Measurements from ENCODE around the gene SNAPC2.

SNAPC2 gene

DNA sequence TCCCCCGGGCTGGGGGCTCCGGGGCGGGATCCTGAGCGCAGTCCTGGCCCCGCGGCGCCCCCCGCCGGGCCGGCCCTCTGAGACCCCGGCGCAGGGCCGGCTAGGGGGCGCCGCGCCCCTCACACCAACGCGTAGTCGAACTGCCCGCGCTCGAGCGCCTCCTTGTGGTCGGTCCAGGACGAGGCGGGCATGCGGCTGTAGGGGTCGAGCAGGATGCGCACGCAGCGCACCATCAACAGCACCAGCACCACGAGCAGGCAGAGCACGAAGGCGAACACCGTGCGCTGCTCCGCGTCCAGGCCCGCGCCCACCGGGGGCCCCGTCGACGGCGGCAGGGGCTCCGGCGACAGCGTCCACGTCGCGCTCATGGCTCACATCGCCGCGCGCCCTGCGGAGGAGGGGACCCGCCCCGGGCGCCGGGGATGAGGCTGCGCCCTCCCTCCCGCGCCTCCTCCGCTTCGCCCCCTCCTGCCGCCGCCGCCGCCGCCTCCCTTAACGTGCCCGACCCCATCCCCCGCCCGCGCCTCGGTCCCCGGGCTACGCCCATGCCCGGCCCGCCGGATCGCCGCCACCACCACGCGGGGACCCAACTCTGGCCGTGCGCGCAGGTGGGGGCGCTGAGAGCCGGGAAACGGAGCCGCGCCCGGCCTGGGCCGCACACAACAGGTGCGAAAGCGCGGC lies 5.2 kb downstream of the SNAPC2 start:
- TF ChIP-seq TAF1 (IDR thresholded peaks at IDR 0.05; ENCODE audit: borderline replicate concordance, insufficient read depth, low read length) (peak; percentile 39; the same call in 1 of the 2 replicates), POLR2AphosphoS5 (IDR thresholded peaks at IDR 0.05; ENCODE audit: low read depth, low read length) (peak; percentile 56), FOXP2 (optimal IDR thresholded peaks at IDR 0.05; ENCODE audit: borderline replicate concordance, extremely low read depth, extremely low read length, insufficient read depth) (no peak), SIN3A (IDR thresholded peaks at IDR 0.05; ENCODE audit: borderline replicate concordance, insufficient read depth, low read length) (0 out of 2 replicates have a peak, but pooled peaks have one; percentile 42)
- TF ChIP-seq, protein P1, sequence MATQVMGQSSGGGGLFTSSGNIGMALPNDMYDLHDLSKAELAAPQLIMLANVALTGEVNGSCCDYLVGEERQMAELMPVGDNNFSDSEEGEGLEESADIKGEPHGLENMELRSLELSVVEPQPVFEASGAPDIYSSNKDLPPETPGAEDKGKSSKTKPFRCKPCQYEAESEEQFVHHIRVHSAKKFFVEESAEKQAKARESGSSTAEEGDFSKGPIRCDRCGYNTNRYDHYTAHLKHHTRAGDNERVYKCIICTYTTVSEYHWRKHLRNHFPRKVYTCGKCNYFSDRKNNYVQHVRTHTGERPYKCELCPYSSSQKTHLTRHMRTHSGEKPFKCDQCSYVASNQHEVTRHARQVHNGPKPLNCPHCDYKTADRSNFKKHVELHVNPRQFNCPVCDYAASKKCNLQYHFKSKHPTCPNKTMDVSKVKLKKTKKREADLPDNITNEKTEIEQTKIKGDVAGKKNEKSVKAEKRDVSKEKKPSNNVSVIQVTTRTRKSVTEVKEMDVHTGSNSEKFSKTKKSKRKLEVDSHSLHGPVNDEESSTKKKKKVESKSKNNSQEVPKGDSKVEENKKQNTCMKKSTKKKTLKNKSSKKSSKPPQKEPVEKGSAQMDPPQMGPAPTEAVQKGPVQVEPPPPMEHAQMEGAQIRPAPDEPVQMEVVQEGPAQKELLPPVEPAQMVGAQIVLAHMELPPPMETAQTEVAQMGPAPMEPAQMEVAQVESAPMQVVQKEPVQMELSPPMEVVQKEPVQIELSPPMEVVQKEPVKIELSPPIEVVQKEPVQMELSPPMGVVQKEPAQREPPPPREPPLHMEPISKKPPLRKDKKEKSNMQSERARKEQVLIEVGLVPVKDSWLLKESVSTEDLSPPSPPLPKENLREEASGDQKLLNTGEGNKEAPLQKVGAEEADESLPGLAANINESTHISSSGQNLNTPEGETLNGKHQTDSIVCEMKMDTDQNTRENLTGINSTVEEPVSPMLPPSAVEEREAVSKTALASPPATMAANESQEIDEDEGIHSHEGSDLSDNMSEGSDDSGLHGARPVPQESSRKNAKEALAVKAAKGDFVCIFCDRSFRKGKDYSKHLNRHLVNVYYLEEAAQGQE (IDR thresholded peaks at IDR 0.05; ENCODE audit: insufficient read depth in 1 of 2, low read depth in 2 of 2, low read length in 2 of 2) = no peak

DNA sequence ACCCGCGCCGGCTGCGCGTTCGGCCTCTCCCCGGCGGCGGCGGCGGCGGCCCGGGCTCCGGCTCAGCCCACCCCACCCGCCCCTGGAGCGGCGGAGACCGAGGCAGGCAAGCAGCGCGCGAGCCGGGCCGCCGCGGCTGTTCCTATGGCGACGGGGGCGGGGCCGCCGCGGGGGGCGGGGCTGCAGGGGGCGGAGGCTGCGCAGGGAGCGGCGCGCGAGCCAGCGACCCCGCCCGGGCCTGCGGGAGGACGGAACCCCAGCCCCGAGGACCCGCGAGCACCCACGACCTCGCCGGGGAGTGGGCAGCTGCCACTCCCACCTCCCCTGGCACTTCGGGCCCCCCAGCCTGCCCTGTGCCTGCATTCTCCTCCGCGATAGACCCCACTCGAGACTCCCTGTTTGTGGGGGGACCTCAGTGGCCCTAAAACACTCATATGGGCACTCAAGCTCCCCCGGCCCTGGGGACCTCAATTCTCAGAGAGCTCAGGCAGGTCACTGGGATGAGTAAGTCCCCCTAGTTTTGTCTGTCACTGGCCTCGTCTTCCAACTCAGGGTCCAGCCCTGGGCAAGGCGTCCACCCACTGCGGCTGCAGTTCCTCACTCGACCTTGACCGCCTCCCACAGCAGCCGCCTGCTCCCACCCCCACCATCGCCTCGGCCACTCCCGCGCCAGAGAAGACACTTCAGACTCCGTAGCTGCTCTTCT lies 6.0 kb downstream of the SNAPC2 start, which contains the start of gene CTXN1:
Gene CTXN1 (minus strand): TSS at position 115 of the 706 bp plus-strand sequence. CDS start 597 bp downstream, outside the sequence.
- peak; percentile 61 for TF ChIP-seq POLR2AphosphoS5 (IDR thresholded peaks at IDR 0.05; ENCODE audit: low read depth, low read length)
- no peak; the same call in 1 of the 2 replicates for TF ChIP-seq TAF1 (IDR thresholded peaks at IDR 0.05; ENCODE audit: borderline replicate concordance, insufficient read depth, low read length)

DNA sequence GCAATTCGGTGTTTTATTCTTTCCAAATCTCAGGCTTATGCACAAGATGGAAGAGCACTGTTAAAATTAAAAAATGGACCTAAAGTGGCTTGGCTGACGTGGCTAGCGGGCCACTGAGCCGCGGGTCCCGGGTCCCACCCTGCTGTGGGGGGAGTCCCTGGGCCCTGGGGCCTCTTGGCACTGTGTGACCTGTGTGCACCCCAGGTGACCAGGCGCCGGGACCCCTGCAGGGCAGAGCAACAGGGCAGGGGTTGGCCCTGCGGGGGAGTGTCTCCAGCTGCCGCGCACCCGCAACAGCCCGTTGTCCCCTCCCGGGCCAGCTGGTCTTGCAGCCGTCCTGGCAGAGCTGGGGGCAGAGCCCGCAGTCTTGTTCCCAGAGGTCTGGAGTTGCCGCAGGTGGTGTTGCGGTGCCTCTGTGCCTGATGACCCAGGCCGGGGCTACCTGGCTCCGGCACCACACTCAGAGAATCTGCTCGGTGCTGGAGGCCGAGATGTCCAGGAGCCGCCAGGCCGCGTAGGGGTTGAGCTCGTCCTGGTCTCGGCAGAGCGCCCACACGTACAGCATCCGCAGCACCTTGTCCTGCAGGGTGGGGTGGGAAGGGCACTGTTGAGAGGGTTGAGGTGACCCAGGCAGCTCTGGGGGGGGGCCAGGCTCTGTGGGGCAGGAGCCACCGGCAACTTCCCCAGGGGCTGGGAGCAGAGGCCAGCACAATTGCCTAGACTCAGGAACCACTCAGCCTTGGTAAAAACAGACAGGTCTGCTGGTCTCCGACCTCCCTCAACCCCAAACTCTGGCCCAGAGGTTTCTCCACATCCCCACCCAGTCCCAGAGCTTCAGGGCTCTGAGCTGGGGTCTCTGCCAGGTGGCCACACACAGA lies 6.8 kb downstream of the SNAPC2 start:
- TF ChIP-seq POLR2AphosphoS5 (IDR thresholded peaks at IDR 0.05; ENCODE audit: low read depth, low read length) (peak; percentile 48; the same call in 1 of the 2 replicates), TAF1 (IDR thresholded peaks at IDR 0.05; ENCODE audit: borderline replicate concordance, insufficient read depth, low read length) (no peak; the same call in 1 of the 2 replicates)

DNA sequence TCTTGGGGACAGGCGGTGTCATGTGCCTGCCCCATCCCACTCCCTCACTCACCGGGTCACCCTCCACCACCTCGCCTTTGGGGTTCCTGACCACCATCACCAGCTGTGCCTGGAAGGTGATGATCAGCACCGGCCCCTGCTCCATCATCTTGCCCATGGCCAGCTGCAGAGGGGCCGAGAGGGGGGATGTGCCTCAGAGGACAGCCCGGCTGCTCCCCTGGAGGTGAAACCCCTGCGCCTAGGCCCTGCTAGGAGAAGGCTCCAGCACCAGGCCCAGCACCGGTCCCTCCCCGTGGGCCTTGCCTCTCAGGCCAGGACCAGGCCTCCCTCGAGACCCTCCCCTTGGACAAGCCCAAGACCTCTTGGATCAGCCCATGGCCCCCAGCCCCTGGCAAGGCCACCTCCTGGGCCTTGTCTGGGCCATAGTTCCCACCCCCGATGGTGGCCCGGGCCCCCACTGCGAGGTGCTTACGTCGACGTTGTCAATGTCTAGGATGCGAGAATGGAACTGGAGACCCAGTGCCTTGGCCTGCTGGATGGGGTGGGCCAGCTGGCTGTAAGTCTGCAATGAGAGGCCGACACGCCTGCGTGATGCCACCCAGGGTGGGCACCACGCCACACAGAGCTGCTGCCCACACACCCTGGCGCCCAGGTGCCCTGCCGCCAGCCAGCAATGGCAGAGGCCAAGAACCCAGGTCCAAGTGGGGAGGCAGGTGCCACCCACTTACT lies 7.6 kb downstream of the SNAPC2 start:
- TF ChIP-seq FOXP2 (optimal IDR thresholded peaks at IDR 0.05; ENCODE audit: borderline replicate concordance, extremely low read depth, extremely low read length, insufficient read depth) (no peak), TAF1 (IDR thresholded peaks at IDR 0.05; ENCODE audit: borderline replicate concordance, insufficient read depth, low read length) (0 out of 2 replicates have a peak, but pooled peaks have one; percentile 6)

DNA sequence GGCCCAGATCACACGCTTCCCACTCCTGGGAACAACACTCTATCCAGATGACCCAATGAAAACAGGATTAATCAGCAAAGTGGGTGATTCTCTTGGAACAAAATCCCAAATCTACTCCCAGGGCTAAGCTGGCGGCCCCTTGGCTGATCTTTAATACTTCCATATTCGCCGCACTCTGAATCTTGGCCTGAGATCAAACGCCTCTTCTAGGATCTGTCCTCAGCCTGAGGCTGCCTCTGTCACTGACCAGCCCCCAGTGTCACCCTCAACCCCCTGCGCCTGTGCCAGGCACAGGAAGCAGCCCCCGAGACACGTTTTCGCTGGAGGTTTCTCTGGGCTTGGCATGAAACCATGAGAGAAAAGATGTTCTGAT lies 8.2 kb downstream of the SNAPC2 start:
- TF ChIP-seq, protein P1 (IDR thresholded peaks at IDR 0.05; ENCODE audit: insufficient read depth in 1 of 2, low read depth in 2 of 2, low read length in 2 of 2) = peak in 1 of 2 experiments; percentile 35; a peak in 1 of 4 replicates
- TF ChIP-seq POLR2AphosphoS5 (IDR thresholded peaks at IDR 0.05; ENCODE audit: low read depth, low read length) (no peak), SIN3A (IDR thresholded peaks at IDR 0.05; ENCODE audit: borderline replicate concordance, insufficient read depth, low read length) (peak; percentile 8; the same call in 1 of the 2 replicates), FOXP2 (optimal IDR thresholded peaks at IDR 0.05; ENCODE audit: borderline replicate concordance, extremely low read depth, extremely low read length, insufficient read depth) (no peak), TAF1 (IDR thresholded peaks at IDR 0.05; ENCODE audit: borderline replicate concordance, insufficient read depth, low read length) (no peak; the same call in 1 of the 2 replicates)

Data from PFSK-1 (cell line).